Hippocampal formation (tissue), 2 donors: ENCODE measurements around the gene SNRNP48.

Experiments used
- DNase-seq, 2 donors: peaks; one replicate each; lab custom pipeline; 2025; lab: John Stamatoyannopoulos, UW

Gene SNRNP48

GRCh38 chr6:7644417-7644816, 54.4 kb downstream of the SNRNP48 start:
- no peak for DNase-seq

DNA sequence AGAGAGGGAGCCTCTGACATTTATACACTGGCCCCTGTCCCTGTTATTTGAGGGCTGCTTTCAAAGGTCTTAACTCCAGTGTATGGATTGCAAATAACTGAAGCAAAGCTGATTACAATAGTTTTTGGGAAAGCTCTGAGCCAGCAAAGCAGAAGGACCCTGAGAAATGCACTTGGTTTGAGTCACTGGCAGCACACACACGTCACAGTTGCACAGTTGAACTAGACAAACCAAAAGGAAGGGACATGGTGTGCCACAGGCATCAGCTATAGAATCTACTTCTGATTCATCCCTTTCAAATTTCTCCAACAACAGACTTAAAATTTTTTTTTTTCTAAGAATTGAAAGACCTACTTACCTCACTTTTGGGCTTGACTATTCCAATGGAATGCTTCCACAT, 56.4 kb downstream of the SNRNP48 start:
- no peak for DNase-seq

DNA sequence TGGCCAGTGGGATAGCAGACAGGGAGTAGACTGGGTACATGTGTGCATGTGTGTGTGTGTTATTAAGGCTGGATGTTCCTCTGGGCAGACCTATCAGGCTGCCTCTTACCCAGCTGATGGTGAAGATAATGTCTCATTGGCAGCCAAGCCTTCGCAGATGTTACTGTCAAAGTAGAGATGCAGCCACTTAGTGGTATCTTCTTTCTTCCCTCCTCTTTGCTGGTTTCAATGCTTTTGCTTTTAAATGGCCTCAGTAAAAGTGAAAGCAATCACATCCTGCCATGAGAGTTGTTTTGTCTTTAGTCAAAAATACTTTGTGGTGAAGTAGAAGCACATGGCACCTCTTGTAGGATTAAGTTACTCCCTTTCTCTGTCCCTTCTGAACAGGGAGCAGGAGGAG, 57.5 kb downstream of the SNRNP48 start:
- DNase-seq, result no peak

DNA sequence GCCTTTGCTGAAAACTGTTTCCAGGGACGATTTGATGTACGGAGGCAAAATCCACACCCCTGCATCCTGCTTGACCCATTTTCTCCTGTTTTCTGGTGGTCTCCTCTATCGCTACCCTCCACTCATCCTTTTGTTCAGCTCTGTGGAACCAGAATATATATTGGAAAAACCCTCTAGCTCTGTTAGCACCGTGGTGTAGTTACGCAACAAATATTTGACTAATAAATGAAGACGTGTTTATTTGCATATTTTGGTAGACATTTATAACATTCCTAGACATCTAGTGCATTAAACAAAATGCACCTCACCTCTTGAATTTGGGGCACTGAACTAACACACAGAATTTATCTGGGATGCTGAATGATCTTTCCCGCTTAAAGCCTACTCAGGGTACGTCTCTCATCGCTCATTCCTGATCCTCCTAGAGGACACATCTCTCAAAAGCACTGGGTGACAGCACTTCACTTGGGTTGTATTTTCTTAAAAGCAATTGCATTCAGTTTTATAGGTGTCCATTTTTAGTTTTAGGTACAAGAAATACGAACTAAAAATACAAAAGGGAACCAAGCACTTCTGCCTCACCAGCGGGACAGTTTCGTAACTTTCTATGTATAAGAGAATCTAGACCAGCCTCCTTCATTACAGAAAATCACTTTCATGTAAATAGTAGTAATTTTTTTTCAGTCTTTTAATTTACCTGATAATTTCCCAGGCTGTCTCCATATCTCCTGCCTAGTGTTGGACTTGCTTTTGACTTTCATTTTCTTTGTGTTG, 59.2 kb downstream of the SNRNP48 start:
- DNase-seq, result no peak

DNA sequence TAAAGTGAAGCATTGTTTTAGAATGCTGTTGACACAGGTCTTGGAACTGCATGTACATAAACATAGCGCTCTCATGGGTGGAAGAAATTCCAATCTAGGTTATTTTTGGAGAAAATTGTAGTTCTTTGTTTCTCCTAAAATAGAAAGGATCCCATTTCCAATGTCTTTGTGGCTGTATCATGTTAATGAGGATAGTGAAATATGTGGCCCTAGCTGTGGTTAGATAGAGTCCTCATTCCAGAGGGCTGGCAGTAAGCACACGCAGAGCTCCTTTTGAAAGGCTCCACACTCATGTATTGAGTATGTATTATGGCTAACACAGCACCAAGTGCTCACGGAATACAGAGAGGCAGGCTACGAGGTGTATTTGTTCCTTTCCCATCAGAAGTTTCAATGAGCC, 60.9 kb downstream of the SNRNP48 start:
- no peak for DNase-seq

GRCh38 chr6:7652957-7653356, 63.0 kb downstream of the SNRNP48 start:
- no peak for DNase-seq

DNA sequence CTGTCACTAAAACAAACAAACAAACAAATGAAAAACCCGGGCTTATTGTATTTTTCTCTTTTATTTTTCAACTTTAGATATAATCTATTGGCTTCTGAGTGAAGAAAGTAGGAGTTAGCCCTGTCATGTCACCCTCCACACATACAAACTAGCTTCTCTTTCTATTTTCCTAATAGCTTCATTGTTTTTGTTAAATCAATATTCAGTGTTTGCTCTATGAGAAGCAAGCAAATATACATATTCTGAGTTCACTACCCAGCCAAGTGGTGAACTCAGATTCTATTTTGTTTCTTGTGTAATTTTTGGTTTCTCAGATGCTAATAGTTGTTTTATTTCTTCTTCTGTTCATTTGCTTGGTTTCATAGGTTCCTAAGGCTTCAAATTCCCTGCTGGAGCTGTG, 66.4 kb downstream of the SNRNP48 start:
- DNase-seq, result no peak

- no peak for DNase-seq
Measured at GRCh38 chr6:7658543-7658942, 68.5 kb downstream of the SNRNP48 start.

- no peak for DNase-seq
Measured at GRCh38 chr6:7661364-7661763, 71.4 kb downstream of the SNRNP48 start.
